ENCODE data around the gene TMCC2.
A peak's percentile ranks its signal among the peaks of the same experiment; 100 is the strongest.

TMCC2 gene

DNA sequence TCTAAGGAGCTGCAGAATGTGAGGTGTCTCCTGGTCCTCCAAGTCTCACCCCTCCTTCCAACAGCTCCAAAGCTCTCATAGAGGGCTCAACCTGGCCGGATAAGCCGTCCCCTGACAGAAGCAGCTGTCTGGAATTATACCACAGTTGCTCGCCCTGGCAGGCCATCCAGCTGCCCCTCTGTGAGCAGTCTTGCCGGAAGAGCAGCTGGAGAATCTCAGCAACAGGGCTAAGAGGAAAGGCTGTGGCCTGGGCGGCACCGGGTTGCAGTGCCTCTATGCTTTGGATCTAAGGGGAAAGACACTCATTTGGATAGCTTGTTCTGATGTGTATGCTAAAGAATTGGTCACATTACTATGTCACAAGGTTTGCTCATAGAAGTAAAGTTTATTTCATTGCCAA is 12.4 kb downstream of the TMCC2 start:
- DNase-seq (ENCODE audit: low read depth), result no peak

DNA sequence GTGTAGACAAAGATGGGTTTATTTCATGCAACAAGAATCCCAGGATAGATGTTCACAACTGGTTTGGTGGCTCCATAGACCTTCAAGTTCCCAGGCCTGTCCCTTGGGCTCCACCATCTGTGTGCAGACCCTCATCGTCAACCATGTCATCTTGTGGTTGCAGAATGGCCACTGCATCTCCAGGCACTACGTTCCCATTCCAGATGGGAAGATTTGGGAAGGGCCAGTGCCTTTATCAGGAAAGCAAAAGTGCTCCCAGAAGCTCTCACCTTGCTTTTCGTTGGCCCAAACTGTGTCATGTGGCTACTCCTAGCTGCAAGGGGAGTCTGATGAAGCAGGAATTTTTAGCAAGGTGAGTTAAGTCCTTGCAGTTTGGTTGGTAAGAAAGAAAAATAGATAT is 12.8 kb downstream of the TMCC2 start:
- no peak for DNase-seq (ENCODE audit: low read depth)

- DNase-seq (ENCODE audit: low read depth), result no peak
Measured at GRCh38 chr1:205241366-205242030, 13.8 kb downstream of the TMCC2 start.

DNA sequence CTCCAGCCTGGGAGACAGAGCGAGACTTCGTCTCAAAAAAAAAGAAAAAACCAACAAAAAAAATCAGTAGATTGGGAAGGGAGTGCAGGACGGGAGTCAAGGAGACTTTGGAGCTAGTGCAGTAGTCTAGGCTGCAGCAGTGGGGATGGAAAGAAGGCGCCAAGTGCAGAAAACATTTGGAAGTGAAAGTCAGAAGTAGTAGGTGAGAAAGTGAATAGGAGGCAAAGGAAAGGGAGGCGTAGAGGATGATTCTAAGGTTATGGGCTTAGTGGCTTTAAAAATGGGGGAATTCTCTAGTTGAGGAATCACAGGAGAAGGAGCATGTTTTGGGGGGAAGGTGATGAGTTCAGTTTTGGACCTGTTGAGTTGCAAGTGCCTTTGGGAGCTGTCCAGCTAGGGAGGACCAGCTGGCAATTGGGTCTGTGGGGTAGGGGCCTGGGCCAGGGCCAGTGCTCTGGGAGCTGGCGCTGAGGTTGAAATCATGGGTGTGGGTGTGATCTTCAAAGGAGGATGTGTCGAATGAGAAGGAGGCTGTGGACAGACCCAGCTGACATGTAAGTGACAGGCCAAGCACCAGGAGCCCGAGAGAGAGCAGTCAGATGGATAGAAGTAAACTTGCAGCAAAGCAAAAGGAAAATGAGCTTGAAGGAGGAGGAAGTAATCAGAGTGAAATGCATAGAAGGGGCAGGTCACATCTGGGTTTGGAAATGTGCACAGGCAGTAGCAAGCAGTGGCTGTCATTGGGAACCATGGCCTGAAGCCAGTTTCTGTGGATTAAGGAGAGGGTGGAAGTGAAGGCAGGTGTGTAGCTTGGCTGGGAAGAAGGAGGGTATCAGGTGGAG is 15.8 kb downstream of the TMCC2 start:
- DNase-seq (ENCODE audit: low read depth), result no peak

DNA sequence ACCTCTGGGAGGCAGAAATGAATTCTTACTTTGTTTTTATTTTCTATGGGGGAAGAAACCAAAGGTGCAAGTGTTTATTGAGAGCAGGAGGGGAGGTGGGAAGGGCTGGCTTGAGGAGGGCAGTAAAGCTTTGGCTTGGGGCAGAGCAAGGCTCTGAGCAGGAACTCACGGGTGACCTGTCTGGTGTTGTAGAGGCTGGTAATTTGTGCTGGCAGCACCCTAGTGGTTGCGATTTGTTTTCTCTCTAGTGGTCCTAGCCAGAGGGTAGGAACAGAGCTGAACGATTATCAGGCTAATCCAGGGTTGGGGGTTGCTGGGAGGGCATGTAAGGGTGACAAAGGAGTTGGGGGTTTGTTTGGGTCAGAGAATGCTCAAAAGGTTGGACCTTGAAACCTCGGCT is 16.6 kb downstream of the TMCC2 start:
- no peak for DNase-seq (ENCODE audit: low read depth)

GRCh38 chr1:205245096-205245495 is 17.4 kb downstream of the TMCC2 start:
- no peak for DNase-seq (ENCODE audit: low read depth)

- no peak for DNase-seq (ENCODE audit: low read depth)
Measured at GRCh38 chr1:205246351-205247119, 18.8 kb downstream of the TMCC2 start.

DNA sequence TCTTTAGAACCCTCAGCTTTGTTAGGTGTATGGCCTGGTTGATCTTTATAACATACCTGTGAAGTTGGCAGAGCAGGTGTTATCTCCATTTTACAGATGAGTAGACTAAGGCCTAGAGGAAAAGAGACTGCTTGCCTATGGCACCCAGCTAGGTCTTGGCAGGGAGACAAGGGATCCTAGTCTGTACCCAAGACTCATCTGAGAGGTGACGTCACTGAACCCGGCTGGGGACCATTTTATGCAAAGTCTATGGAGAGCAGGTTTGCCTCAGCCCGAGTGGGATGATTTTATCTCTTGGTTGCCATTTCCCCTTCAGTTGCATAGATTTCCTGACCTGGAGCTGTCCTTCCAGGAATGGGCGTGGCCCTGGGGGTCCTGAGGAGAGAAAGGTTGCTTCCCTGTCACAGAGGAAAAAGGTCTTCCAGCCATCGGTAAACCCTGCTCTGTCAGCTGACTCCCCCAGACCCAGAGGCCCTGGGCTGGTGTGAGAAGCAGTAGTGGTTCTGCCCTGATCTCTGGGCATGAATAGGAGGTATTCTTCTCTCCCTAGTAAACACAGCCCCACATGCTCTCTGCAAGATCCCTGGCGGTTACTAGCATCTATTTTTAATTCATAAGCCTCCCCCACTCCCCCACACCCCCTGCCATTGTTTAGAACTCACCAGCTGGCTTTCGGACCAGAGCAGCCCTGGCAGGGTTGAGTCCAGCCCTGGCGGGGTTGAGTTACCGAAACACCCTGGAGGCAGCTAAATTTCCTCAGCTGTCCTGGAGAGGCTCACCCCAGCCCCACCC is 19.6 kb downstream of the TMCC2 start:
- DNase-seq (ENCODE audit: low read depth), result no peak

GRCh38 chr1:205248793-205249601 is 21.3 kb downstream of the TMCC2 start:
- DNase-seq (ENCODE audit: low read depth), result peak; percentile 86

DNA sequence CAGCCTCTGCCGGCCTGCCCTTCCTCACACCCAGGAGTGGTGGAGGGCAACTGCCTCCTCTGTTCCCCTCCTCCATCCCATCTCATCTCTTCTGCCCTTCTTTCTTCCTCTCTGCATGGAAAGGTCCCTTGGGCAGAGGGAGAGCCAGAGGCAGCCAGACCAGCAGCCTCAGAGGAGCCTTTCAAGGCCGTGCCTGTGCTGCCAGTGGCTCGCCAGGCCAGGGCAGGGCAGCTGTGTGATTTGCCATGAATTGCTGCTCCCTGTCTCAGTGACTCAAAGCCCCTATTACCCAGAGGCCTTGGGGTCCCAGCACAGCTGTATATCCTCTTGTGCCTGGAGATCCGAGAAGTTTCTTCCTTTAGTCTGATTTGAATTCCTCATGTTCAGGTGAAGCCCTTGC is 21.9 kb downstream of the TMCC2 start:
- no peak for DNase-seq (ENCODE audit: low read depth)

- DNase-seq (ENCODE audit: low read depth), result no peak
Measured at GRCh38 chr1:205250699-205251098, 23.0 kb downstream of the TMCC2 start.

- DNase-seq (ENCODE audit: low read depth), result no peak
Measured at GRCh38 chr1:205251576-205251975, 23.8 kb downstream of the TMCC2 start.

DNA sequence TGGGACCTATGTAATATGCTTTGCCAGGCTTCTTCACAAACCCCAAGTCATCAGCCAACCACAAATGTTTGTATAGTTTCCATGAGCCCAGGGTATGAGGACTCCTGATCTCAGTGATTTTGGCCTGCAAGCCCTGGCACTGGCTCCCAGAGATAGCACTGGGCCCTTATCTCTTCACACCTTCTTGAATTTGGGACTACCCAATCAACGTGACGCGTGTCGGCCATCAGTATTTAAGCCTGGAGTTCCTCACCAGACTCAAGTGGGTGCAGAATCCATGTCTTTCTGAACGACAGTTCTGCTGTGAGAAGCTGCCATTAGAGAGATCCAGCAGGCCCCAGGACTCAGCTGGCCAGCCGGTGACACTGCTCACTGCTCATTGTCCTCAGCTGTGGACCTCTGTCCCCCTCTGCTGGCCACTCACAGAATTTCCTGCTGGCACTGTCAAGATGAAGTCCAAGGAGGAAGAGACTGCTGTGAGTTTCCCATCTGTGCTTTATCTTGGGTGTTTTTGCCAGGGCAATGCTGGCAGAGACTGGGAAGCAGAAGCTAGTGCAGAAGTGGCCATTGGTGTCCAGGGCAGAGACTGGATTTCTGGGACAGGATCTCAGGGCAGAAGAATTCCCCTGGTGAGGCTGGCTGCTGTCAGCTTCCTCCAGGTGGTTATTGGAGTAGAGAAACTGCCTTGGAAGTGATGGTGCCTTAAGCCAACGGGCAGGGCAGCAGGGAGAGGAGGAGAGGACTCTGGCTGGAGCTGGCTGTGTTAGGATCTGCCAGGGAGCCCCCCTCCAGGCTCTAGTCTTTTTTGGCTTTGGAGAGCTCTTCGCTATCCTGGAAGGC is 28.4 kb downstream of the TMCC2 start:
- DNase-seq (ENCODE audit: low read depth), result peak; percentile 74

DNA sequence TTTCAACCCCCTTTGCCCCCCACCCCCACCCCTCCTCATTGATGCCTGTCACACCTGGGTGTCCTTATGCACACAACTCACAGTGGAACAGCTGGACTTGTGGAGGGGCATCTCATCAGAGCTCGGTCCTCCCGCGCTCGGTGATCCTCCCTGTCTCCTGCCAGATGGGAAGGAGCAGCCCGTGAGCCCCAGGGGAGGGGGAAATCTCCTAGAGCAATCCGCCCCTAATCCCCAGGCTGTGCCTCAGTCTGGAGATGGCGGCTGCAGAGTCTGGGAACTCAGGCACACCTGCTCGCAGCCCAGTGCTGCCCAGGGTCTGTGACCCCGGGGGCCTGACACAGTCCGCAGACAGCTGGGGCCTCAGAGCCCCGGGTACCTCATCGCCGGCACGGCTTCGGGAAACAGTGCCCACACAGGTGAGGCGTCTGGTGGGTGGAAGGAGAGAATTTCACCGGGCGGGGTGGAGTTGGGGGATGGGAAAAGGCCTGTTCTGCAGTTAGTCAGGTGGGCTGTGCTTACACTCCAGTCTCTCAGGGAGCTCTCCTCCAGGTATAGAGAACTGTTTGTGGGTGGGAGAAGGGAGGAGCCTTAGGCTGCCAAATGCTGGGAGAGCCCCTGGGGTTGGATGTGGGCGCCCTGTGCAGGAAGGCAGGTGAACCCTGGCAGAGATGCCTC is 29.3 kb downstream of the TMCC2 start:
- no peak for DNase-seq (ENCODE audit: low read depth)

DNA sequence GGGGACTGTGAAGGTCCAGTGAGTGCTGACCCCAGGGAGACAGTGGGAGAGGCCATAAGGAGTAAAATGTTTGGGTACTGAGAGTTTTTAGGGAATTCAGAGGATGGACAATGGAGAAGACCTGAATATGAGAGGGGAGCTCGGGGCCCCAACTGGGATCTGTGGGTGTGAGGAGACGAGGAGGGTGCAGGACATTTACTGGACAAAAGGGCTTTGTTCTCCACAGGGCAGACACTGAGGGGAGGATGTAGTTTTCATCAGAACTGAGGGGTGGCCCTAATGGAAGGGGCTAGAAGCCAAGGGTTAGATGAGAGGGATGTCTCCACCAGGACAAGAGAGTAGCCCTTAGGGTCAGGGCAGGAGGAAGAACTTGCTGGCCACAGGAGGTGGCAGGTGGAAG is 30.0 kb downstream of the TMCC2 start:
- no peak for DNase-seq (ENCODE audit: low read depth)

DNA sequence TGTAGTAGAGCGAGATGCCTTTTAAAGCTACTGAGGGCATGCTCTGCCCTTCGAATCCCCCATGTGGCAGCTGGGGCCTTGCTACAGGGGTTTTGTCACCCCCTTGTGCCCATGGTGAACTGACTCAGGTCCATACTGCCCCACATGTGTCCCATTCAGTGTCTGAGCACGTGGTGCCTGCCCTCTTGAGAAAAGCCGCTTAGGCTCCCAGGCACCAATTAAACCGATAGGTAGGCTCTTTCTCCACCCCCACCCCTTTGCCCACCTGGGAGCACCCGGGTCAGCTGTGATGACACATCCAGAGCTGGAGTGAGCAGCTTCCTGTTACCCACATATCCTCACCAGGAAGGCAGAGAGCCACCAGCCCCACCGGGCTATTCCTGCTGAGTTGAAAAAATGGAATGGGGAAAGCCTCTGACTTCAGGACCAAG is 30.5 kb downstream of the TMCC2 start:
- DNase-seq (ENCODE audit: low read depth), result no peak

DNA sequence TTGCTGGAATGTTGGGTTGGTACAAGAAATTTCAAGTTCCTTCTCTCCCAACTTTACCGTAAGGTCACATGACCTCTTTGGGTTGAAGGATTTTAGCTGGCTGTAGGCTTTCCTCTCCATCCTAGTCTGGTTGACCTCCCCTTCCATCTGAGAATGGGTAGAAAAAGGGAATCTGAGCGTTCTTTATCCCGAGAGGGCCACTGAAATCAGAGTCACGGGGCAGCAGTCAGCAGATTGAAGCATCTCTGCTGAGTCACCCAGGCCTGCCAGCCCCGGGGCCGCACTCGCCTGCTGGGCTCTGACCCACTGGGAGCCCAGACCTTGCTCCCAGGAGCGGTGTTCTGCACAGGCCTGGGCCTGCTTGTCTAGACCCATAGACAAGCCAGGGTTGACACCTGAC is 31.0 kb downstream of the TMCC2 start:
- peak; percentile 78 for DNase-seq (ENCODE audit: low read depth)

DNA sequence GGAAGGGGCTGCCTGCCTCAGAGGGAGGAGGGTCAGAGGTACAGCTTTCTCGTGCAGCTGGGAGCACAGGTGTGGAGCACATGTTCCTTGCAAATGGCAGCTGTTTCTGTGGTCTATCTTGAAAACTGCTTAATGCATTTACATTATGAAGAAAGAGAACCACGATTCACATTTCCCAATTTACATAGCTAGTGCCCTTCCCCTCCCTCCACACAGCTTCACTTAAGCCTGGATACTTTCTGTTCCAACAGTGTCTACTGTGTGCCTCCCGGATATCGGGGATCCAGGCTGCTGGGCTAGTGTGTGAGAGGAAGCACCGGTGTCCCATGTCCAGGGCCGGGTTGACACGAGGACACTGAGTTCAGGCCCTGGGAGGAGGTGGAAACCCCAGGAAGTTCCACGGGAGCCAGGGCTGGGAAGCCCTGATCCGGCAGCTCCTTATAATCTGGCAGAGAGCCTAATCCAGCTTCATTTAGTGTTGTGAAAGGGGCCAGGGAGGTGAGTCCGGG is 31.6 kb downstream of the TMCC2 start:
- peak; percentile 51 for DNase-seq (ENCODE audit: low read depth)

DNA sequence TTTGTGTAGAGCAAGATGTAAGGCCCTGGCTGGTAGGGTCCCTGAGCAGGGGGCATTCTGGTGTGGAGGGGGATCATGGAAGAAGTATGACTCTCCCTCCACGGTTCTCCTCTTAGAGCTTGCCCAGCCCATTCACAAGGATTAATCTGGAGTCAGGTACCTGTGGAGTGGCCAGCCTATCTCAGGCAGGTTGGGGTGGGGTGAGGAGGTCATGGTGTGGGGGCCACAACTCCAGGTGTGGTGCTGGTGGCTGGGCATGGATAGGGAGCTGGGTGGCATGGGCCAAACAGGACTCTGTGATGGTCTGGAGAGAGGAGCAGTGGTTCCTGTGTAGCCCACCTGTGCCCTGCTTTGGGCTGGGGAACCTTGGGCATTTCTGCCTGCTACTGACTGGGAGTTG is 32.3 kb downstream of the TMCC2 start:
- DNase-seq (ENCODE audit: low read depth), result no peak
